Hippocampal formation (tissue), 2 donors: ENCODE results near the gene POLR2H.

Experiments used
- DNase-seq, 2 donors: peaks; one replicate each; lab custom pipeline; 2025; lab: John Stamatoyannopoulos, UW

The POLR2H gene

DNA sequence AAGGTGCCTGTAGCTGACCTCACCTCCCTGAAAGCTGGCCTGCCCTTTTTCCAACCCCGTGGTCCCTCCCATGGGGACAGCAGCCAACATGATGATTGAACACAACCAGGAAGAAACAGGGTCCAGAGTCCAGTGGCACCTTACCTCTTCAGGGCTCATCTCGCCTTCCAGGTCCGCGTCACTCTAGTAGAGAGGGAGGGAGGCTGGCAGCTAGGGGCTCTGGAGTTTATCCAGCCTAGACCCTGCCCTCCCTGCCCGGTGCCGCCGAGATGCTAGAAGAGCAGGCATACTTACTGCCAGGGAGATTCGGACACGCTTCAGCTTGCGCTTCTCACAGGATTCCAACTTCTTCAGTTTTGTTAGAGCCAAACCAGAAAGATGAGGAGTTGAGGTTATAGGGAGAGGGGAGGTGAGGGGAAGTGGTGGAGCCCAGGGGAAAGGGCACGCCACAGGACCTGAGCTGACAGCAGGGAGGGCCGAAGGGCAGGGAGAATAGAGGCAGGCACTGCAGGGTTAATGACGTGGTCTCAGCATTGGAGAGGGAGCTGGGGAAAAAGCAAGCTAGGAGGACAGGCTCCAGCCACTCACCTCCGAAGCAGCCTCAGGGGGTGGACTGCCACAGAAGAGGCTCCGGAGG, 9.2 kb upstream of the POLR2H start:
- no peak for DNase-seq

GRCh38 chr3:184352897-184353545, 8.5 kb upstream of the POLR2H start:
- DNase-seq: no peak

GRCh38 chr3:184353546-184353941, 8.0 kb upstream of the POLR2H start:
- DNase-seq: no peak

GRCh38 chr3:184354121-184354728, 7.3 kb upstream of the POLR2H start:
- DNase-seq: peak in 1 of 2 donors; percentile 18

GRCh38 chr3:184354754-184355153, 6.8 kb upstream of the POLR2H start:
- DNase-seq: no peak

DNA sequence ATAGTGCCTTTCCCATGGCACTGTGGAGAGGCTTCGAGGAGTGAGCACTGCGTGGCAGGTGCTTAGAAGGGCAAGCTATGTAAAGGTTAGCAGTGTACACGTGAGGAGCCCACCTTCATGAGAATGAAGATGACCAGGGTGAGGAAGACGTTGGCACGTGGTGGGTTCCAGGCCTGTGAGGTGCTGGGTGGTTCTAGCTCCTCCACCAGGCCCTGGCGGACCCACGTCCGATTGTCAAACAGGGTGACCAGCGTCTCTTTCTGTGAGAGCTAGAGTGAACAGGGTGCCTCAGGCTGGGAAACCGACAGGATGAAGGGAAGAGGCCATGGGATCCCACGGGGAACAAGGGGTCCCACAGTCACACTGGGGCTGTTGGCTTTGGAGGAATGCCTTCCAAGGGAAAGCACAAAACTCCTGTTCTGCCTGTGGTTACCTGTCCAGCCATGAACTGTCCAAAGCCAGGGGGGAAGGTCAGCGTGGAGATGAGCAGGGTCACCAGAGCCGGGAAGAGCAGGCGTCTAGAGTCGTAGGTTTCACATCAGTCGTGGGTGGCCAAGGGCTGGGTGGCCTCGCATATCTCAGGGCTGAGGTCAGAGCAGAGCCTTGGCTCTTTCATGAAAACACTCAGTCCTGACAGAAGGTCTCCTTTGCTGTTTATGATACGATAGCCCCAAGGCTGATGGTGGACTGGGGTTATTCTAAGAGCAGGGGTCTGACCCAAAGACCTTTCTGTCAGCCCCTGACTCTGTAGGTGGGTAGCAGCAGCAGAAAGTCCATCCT, 6.1 kb upstream of the POLR2H start:
- DNase-seq: no peak

DNA sequence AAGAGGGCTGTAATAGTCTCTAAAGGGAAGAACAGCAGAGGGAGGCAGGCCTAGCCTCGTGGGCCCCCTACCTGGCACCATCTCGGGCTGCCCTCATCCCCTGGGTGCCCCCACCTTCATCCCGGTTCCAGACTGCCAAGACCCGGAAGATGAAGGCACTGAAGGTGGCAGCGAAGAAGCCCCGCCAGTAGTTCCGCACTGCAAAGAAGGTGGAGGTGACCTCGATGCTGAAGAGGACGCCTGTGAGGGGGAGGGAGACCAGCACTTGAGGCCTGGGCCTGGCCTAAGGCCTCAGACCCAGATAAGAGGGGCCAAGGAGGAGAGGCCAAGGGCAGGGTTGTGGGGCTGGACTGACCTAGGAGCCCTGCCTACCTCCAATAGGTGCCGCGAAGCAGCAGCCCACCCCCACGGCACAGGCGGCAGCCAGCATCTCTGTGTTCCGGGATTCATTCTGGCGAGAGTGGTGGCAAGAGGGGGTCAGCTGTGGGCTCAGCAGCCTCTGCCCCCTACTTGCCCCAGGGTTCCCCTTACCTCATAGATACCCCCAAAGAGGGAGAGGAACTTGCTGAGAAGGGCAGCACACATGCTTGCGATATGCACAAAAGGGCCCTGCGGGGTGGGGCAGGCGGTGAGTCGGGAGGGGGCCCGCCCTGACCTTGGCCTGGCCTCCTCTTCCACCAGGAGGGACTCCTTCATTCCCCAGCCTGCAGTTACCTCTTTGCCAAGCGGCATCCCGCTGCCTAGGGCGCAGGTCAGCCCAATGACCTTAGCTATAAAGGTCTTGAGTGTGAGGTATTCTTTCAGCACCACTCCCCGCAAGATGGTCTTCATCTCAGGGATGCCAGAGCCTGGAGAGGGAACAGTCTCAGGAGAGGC, 4.0 kb upstream of the POLR2H start:
- no peak for DNase-seq

DNA sequence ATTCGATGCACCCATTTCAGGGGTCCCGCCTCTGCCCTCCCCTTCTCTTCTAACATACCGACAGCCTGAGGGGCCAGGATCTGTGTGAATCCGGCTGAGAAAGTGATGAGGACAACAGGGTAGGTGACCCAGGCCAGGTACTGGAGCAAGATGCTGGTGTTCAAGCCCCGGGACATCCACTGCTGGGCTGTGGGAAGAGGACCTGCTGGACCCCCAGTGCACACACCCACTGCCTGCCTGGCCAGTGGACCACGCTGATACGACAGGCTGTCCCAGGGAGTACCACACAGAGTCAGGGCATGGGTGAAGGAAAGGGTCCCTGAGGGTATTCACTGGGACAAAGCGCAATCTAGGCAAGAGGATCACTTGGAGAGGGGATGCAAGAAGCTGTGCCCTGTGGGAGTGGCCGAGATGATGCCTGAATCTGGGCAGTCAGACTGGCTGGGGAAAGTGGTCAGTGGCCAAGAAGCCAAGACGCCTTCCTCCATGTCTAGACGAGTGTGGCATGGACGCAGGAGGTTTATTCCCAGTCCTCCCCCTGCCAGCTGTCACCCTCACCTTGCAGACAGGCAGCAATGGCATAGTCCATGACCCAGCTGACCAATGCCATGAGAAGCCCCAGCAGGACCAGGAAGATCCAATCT, 3.3 kb upstream of the POLR2H start:
- DNase-seq: no peak

- DNase-seq: no peak
Observed at GRCh38 chr3:184358921-184359350, 2.6 kb upstream of the POLR2H start.

- peak; percentile 76 to 77 for DNase-seq
Observed at GRCh38 chr3:184359610-184360009, 1.9 kb upstream of the POLR2H start.

- peak; percentile 39 to 76 for DNase-seq
Observed at GRCh38 chr3:184360070-184360928, 1.2 kb upstream of the POLR2H start.

- no peak for DNase-seq
Observed at GRCh38 chr3:184360929-184361531, 480 bp upstream of the POLR2H start.

GRCh38 chr3:184361932-184362667, 590 bp downstream of the POLR2H start:
- DNase-seq: peak; percentile 82 to 85

- DNase-seq: peak; percentile 90 to 94
Observed at GRCh38 chr3:184362668-184363546, 1.4 kb downstream of the POLR2H start.

DNA sequence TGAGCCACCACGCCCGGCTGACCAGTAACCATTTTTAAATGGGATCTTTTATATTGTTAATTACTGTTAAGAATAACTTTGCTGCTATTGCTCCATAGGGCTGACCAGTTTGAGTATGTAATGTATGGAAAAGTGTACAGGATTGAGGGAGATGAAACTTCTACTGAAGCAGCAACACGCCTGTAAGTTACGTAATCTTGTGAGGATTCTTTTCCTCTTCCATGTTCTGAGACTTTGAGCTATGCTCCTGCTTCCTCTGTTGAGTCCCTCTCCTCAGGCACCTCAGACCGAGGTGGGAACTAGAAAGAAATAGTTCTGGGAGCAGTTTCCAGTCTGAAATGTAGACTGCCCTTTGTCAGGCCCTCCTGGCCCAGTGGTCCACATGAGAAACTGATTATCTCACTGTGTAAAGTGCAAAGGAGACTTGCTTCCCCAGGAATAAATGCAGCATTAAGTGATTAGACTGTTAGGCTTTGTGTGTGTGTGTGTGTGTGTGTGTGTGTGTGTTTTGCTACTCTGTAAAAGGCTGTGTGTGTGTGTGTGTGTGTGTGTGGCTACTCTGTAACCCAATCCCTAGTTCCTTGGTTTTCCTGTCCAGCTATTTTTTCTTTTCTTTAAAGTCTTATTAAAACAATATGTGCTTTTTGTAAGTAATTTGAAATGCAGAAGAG, 5.2 kb downstream of the POLR2H start:
- DNase-seq: no peak

DNA sequence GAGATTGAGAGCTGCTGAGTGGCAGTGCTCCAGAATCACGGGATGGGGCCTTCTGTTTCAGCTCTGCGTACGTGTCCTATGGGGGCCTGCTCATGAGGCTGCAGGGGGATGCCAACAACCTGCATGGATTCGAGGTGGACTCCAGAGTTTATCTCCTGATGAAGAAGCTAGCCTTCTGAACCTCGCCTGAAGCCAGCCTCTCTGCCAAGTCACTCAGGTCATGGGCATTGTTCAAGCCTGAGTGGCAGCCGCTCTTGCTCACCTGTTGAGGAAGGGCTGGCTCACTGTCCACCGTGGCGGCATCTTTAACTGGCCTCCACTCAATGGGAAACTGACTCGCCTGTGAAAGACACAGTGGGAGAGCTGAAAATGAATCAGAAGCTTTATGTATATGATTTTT, 6.6 kb downstream of the POLR2H start:
- DNase-seq: no peak

GRCh38 chr3:184368586-184369183, 7.2 kb downstream of the POLR2H start:
- DNase-seq: peak in 1 of 2 donors; percentile 19
